GM21390 (cell line): ENCODE measurements around the gene COL4A4.

Experiments
- ATAC-seq: cut with Tn5 transposase; IDR thresholded peaks from one replicate; pipeline ENCODE4 v1.9.1; 2021; ENCODE audit not compliant: unreplicated experiment

The COL4A4 gene

GRCh38 chr2:227033471-227034148, 130.4 kb downstream of the COL4A4 start:
- ATAC-seq, result peak; percentile 80

GRCh38 chr2:227031379-227031778, 132.6 kb downstream of the COL4A4 start:
- no peak for ATAC-seq

- no peak for ATAC-seq
Measured at GRCh38 chr2:227030789-227031188, 133.2 kb downstream of the COL4A4 start.

DNA sequence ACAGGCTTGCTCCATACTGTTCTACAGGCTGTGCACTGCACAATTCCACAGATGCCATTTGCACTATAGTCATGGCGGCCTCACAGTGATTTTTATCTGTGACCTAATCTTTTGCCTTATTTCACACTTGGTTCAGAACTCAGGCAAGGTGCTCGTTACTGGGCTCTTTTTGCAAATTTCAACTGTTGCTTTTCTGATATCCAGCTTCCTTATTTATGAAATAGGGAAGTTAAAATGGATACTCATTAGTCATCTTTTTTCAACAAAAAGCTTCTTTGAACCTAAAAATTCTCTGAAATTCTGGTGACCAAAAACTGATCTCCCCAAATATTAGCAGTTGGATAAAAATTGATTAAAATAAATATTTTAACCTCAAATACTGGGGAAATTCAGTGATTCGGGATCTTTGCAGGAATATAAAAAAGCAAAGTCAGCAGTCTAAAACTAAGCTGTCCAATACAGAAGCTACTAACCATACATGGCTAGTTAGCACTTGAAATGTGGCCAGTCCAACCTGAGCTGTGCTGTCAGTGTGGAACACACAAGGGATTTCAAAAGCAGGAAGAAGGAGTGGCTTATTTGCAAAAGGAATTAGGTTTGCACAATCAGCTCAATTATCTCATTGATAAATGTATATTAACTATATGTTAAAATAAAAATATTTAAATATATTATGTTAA, 134.4 kb downstream of the COL4A4 start:
- no peak for ATAC-seq

DNA sequence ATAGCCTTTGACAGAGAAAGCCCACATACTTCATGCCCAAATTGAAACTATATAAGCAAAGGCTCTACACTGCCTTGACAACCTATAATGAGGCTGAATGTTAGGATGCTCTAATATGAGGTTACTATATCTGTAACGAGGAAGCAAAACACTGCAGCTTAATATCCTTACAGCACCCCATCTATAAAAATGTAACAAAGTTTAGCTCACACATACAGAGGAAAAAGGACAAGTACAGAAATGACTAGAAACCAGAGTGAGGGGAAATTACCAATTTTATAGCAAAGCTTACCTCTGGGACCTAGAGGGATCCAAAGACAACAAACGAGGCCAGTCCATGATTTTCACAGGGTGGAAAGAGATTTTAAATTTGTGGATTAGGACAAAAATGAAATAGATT, 138.5 kb downstream of the COL4A4 start:
- ATAC-seq, result peak; percentile 70

GRCh38 chr2:227022608-227023007, 141.4 kb downstream of the COL4A4 start:
- no peak for ATAC-seq

- no peak for ATAC-seq
Measured at GRCh38 chr2:227020416-227020815, 143.6 kb downstream of the COL4A4 start.

DNA sequence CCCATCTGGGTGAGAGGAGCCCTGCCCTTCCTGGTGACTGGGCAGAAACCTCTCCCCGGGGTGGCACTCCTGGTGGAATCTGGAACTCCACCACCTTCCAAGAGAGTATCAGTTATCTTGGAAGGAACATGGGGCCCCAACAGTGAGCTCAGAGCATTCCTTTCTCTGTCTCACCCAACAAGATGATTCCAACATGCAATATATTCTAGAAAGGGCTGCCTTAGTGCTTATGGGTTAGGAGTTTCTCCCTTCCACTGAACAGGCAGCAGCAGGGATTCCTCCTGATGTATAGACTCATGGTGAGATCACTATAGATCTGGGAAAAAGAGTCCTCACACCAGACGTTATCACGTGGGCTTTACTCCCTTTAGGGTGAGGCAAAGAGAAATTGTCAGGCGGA, 147.1 kb downstream of the COL4A4 start:
- no peak for ATAC-seq

DNA sequence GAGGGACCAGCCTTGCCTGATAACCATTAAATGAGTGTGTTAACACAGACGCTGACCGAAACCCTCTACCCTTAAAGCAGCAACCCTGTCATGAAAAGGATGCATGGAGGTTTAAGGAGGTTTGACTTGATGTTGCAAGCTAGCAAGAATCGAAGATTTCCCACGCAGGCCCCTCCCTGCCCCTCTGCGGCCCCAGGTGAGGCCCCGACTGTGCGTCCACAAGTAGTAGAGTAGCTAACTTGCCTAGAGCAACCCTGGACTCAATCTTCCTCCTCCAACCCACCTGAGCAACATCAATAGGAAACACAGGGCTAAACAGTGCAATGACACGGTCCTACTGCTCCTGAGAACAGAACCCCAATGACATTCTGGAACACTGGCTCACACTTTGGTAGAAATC, 150.1 kb downstream of the COL4A4 start:
- ATAC-seq, result no peak

- ATAC-seq, result no peak
Measured at GRCh38 chr2:227013330-227013729, 150.7 kb downstream of the COL4A4 start.

DNA sequence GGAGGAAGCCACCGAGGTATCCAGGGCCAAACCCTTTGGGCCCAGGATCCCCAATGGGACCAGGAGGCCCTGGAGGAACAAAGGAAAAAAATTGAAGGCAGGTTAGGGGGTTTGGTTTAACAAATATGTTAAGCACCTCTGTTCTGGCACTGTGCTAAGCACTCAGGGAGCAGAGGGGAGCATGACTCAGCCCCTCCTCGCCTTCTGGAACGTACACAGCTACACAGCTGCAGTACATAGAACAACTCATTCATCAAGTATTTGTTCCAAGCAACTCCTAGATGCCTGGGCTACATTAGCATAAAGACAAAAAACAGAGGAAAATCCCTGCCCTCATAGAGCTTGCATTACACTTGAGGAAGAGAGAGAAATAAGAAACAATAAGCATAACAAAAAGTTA, 153.6 kb downstream of the COL4A4 start:
- no peak for ATAC-seq

DNA sequence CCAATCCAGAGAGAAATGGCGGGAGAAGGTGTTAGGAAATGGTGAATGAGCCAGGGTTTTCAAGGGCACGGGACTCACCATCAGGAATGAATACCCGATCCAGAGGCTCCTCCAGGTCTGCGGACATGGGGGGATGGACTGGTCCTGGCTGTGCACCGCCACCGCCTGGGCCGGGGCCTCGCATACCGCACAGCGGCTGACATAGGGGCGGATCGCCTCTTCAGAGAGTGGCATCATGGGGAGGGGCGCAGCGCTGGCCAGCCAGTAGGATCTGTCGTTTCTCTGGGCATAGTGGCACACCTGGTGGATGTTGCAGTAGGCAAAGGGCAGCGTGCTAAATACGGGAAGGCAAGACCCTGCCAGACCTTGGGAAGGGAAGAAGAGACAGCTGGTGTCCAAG, 156.1 kb downstream of the COL4A4 start:
- ATAC-seq, result no peak

DNA sequence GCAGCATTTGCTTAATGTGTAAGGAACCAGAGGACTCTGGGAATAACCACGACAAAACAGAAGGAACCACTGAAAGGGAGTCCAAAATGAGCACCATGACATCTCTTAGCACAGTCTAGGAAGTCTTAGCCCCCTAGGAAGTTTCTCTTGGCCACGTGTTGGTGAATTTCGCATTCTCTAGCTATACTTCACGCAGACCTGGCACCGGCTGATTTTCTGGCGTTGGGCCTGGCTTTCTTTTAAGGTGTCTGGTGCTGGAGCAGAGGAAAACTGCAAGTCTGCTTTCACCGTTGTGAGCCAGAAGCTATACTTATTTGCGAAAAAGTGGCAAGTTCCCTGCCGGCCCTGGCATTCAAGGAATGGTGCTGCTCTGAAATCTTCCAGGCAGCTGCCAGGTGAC, 156.9 kb downstream of the COL4A4 start:
- no peak for ATAC-seq

DNA sequence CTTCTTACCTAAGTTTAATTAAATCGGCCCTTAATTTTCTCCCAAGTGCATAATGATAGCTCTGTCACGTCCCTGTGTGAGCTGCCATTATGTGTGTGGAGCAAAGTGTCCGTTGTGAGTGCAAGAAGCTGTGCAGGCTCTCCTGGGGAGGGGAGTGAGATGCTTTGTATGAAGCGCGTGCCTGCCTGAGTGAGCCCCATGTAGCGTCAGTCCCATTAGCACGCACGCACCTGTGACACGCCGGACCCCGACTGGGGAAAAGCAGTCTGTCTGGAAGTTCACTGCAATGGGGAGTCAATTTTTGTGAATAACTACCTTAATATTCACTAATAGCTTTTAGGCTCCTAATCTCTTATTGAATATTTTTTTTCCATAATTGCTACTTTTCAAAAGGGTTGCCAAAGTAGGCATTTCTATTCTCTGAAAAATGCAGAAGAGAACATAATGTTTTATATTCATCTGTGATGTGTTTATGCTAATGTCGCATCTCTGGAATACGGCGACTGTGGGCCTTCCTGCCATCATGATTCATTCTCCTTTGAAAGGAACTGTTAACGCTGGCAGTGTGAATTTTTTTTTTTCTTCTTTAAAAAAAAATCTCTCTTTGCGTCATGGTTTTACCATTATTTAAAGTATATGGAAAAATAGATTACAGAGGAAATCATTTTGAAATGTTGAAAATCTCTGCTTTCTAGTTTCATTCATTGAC, 157.7 kb downstream of the COL4A4 start:
- no peak for ATAC-seq

DNA sequence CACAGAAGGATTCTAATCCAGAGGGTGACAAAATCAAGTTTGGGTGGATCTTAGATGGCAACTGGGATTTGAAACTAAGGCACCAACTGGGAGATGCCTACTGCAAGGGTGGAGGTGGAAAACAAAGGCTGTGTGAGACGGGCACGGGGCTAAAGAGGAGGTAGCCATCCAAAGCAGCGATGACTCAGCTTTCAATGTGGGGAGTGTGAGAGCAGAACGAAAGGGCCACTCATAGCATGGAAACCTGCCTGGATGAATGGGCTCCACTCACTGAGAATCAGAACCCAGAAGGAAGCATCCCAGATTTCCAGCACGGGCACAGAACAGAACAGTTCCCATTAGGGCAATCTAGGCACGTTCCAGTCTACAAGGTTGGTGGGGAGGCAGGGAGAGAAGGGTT, 159.5 kb downstream of the COL4A4 start:
- ATAC-seq, result no peak

- ATAC-seq, result no peak
Measured at GRCh38 chr2:227000123-227000522, 163.9 kb downstream of the COL4A4 start.

- no peak for ATAC-seq
Measured at GRCh38 chr2:226999661-227000060, 164.3 kb downstream of the COL4A4 start.

DNA sequence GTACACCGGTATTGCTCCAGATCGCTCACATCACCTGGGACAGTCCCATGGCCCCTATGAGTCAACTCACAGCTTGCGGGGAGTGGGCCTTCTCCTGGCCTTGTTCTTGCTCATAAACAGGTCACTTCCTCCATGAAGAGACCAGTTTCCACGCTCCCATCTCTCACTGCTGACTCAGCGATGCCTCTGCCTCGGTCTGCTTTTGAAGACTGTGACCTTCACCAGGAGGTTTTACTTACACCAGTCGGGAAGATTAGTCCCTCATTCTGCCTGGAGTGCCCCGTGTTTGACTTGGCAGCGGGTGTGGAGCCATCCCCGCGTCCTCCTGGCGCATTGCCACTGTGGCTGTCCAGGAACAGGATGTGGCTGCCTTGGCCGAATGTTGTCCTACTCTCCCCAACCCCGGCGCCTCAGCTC, 168.4 kb downstream of the COL4A4 start:
- ATAC-seq, result no peak

DNA sequence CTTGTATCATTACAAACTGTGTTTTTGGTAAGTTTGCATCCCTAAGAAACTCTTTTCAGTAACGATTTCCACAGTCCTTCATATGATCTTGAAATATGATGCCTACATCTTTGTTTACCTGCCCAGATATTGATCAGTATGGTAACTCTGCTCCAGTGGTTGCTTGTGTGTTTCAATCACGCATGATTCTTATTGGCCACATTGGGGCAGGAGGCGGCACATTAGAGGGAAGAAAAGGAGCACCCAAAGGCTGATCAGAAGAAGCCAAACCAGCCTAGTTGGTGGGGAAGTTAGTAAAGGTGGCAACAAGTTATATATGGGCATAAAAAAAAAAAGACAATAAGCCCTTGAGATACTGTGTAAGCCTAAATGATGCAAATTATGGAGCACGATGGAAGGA, 169.2 kb downstream of the COL4A4 start:
- ATAC-seq, result no peak

- no peak for ATAC-seq
Measured at GRCh38 chr2:226993171-226993570, 170.8 kb downstream of the COL4A4 start.

DNA sequence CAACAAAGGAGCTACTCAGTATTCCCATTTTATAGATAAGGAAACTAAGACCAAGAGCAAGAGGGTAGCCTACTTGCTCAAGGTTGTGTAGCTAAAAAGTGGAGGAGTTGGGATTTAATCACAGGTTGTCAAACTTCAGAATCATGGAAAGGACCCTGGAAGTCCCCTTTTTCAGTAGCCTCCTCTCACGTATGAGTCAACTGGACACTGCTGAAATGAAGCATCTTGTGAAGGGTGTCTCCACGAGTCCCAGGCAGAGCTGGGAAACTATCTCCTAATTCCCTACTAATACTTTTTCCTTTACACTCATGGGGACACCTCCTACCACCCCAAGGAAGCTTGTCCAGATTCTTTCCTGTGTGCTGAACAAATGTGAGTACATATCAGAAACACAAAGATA, 172.3 kb downstream of the COL4A4 start:
- no peak for ATAC-seq

DNA sequence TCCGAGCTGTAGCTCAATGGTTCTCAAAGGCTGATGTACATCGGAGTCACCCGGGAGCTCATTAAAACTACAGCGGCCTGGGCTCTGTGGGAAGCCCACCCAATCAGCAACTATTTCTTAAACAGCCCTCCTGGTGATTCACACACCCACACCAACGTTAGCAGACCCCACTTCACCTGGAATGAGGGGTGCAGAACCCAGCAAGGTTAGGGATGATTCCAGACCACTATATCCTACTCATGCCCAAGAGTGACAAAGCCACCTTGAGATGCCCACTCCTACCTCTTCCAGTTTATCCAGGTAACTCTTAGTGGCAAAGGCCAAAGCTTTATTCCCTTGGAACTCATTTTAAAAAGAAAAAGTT, 178.4 kb downstream of the COL4A4 start:
- ATAC-seq, result no peak
